Keratinocyte (primary cell): ENCODE data around the gene TNC. TPM values are rescaled to one million over a fixed set of nuclear protein-coding genes. Genes with fewer than 3 reads are reported as not detected.

Experiments used
- DNase-seq: peaks from one replicate; pipeline ENCODE4 v3.0.0-alpha.2; 2011; ENCODE audit warnings: low read depth, missing footprints, low spot score
- FAIRE-seq: peaks from 2 replicates; lab custom pipeline; 2011; peaks lifted over from hg19 to GRCh38; lab: Jason Lieb, UNC
- H2AFZ ChIP-seq: 2 replicates; pipeline ENCODE4 v1.6.0; 2012; ENCODE audit warnings: low read length, control low read depth, inconsistent platforms; ENCODE audit not compliant: control insufficient read depth
- H3K27ac ChIP-seq: 2 replicates; pipeline ENCODE4 v1.5.1; 2011; ENCODE audit warnings: low read length; ENCODE audit not compliant: control insufficient read depth, insufficient read depth
- H3K27me3 ChIP-seq: 3 replicates; pipeline ENCODE4 v1.6.0; 2011; ENCODE audit warnings: low read length; ENCODE audit not compliant: control insufficient read depth, insufficient read depth; ENCODE audit errors: extremely low read depth
- H3K36me3 ChIP-seq, 2 experiments: 2 replicates in 1 of 2; 3 replicates in 1 of 2; pipeline ENCODE4 v1.5.1; 2011; ENCODE audit warnings: low read length in 2 of 2, mild to moderate bottlenecking in 1 of 2; ENCODE audit not compliant: control insufficient read depth in 2 of 2, insufficient read depth in 2 of 2; ENCODE audit errors: extremely low read depth in 1 of 2
- H3K4me1 ChIP-seq: 3 replicates; pipeline ENCODE4 v1.5.1; 2011; ENCODE audit warnings: low read length; ENCODE audit not compliant: control insufficient read depth, insufficient read depth; ENCODE audit errors: extremely low read depth
- H3K4me2 ChIP-seq: 3 replicates; pipeline ENCODE4 v1.6.0; 2011; ENCODE audit warnings: low read depth, low read length; ENCODE audit not compliant: control insufficient read depth, insufficient read depth; ENCODE audit errors: extremely low read depth
- H3K4me3 ChIP-seq, 3 experiments: fragments of 200-600 bp in 1 of 3; sonication (generic) in 1 of 3; 2 replicates in 2 of 3; 3 replicates in 1 of 3; pipeline ENCODE4 v1.5.1; 2011 to 2016; ENCODE audit warnings: low read length in 3 of 3, mild to moderate bottlenecking in 3 of 3, control low read depth in 2 of 3, inconsistent platforms in 1 of 3, low read depth in 1 of 3, mixed read lengths in 1 of 3, mixed run types in 1 of 3, moderate library complexity in 1 of 3; ENCODE audit not compliant: control insufficient read depth in 2 of 3, insufficient read depth in 2 of 3; ENCODE audit errors: extremely low read depth in 1 of 3
- H3K79me2 ChIP-seq: 2 replicates; pipeline ENCODE4 v1.6.0; 2012; ENCODE audit warnings: low read length; ENCODE audit not compliant: control insufficient read depth, insufficient read depth
- H3K9ac ChIP-seq: 3 replicates; pipeline ENCODE4 v1.6.0; 2011; ENCODE audit warnings: low read length; ENCODE audit not compliant: control insufficient read depth, insufficient read depth; ENCODE audit errors: extremely low read depth
- H3K9me1 ChIP-seq: 3 replicates; pipeline ENCODE4 v1.6.0; 2011; ENCODE audit warnings: low read length; ENCODE audit not compliant: control insufficient read depth, insufficient read depth; ENCODE audit errors: extremely low read depth
- H3K9me3 ChIP-seq: 2 replicates; pipeline ENCODE4 v1.5.1; 2012; ENCODE audit warnings: low read depth, low read length; ENCODE audit not compliant: control insufficient read depth
- H4K20me1 ChIP-seq: 3 replicates; pipeline ENCODE4 v1.6.0; 2011; ENCODE audit warnings: low read length; ENCODE audit not compliant: control insufficient read depth, insufficient read depth; ENCODE audit errors: extremely low read depth
- EZH2 ChIP-seq: IDR thresholded peaks from one replicate; pipeline ENCODE4 v1.6.1; 2012; ENCODE audit warnings: inconsistent platforms, mild to moderate bottlenecking, low read length, moderate library complexity
- dilution Hi-C: fragments of 300-500 bp; cut with MboI; formaldehyde crosslinking; loops from one replicate; pipeline ENCODE4 v1.7.0; 2020; ENCODE audit warnings: low sequenced_read_pairs; ENCODE audit not compliant: extremely low pct_ligation_motif_present
- polyA plus RNA-seq, 5 experiments: library from polyadenylated mRNA; depleted of rRNA in 3 of 5; stranded (reverse) in 3 of 5; stranded (forward) in 1 of 5; unstranded in 1 of 5; fragments of >200 nt; gene quantifications; 1 replicate in 1 of 5; 2 replicates in 3 of 5; 3 replicates in 1 of 5; pipeline versions ENCODE4 v1.2.1 to v1.2.3, GENCODE V29; 2011 to 2012; ENCODE audit warnings: missing spikeins in 2 of 5, low read depth in 1 of 5, low replicate concordance in 1 of 5
- TF ChIP-seq, protein P1 (sequence below), 3 experiments: IDR thresholded peaks in 1 of 3; conservative IDR thresholded peaks in 1 of 3; optimal IDR thresholded peaks in 1 of 3; 2 replicates in 2 of 3; 3 replicates in 1 of 3; pipeline versions ENCODE3 to v1.5.1; 2011; ENCODE audit warnings: low read length in 3 of 3, mild to moderate bottlenecking in 3 of 3, moderate library complexity in 2 of 3, control low read depth in 1 of 3, inconsistent platforms in 1 of 3; ENCODE audit not compliant: insufficient read depth in 2 of 3; ENCODE audit errors: extremely low read depth in 1 of 3

TNC gene
- polyA plus RNA-seq, 1 donor (not counting 4 experiments of a cell fraction or from before 2014, with no cell fraction given): 58.7 TPM

DNA sequence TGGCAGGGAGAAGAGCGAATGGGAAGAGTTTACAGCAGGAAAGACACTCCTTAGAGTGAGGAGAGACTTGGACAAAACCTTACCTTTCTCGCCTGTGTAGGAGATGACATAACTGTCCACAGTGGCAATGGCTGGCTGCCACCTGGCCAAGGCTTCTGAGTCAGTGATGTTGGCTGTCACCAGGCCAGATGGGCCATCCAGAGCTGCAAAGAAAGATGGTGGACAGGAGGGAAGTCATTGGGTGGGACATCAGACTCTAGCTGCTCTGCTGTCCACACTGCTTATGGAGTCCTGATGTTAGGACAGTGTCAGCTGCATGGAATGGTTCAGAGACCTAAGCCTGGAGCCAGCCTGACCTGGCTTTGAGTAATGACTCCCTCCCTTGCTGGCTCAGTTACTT is 79.8 kb downstream of the TNC start:
- H3K4me1 ChIP-seq: peaks cover 24% of the 10 kb centered on the region
- H3K36me3 ChIP-seq: peaks cover 0 to 34% of the 10 kb centered on the region in 2 experiments
- H4K20me1 ChIP-seq: no peaks in the 10 kb centered on the region
- H3K9me3 ChIP-seq: no peaks in the 10 kb centered on the region
- H3K27me3 ChIP-seq: no peaks in the 10 kb centered on the region
- H3K4me2 ChIP-seq: no peak overlapping the region
- dilution Hi-C loops: no loop called here
- no peak overlapping the region for H3K4me3 ChIP-seq
- no peaks in the 10 kb centered on the region for H3K9me1 ChIP-seq
- DNase-seq (no peak), FAIRE-seq (no peak)
- TF ChIP-seq EZH2: no peak
- TF ChIP-seq, protein P1, sequence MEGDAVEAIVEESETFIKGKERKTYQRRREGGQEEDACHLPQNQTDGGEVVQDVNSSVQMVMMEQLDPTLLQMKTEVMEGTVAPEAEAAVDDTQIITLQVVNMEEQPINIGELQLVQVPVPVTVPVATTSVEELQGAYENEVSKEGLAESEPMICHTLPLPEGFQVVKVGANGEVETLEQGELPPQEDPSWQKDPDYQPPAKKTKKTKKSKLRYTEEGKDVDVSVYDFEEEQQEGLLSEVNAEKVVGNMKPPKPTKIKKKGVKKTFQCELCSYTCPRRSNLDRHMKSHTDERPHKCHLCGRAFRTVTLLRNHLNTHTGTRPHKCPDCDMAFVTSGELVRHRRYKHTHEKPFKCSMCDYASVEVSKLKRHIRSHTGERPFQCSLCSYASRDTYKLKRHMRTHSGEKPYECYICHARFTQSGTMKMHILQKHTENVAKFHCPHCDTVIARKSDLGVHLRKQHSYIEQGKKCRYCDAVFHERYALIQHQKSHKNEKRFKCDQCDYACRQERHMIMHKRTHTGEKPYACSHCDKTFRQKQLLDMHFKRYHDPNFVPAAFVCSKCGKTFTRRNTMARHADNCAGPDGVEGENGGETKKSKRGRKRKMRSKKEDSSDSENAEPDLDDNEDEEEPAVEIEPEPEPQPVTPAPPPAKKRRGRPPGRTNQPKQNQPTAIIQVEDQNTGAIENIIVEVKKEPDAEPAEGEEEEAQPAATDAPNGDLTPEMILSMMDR (optimal IDR thresholded peaks at IDR 0.05 in 1 of 3, IDR thresholded peaks at IDR 0.05 in 1 of 3, conservative IDR thresholded peaks at IDR 0.05 in 1 of 3; ENCODE audit: extremely low read depth in 1 of 3, insufficient read depth in 2 of 3, low read length in 3 of 3): no peak
- H3K79me2 ChIP-seq: no peaks in the 10 kb centered on the region
- no peak overlapping the region for H3K27ac ChIP-seq
- H3K9ac ChIP-seq: no peak overlapping the region
- H2AFZ ChIP-seq: no peak overlapping the region

DNA sequence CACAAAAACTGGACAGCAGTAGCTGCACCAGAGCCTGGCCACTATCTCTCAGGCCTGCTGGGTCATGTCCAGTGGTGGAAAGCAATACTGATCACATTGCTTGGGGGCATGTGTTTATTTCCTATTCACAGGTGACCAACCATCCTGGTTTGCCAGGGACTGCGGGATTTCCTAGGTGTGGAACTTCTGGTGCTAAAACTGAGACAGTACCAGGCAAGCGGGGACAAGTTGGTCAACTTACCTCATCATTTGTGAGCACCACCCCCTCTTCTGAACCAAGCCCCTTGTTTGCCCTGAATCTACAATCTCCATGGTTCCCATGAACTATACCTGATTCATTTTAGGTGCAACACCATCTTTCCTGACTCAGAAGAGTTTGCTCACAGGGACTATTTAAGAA is 81.3 kb downstream of the TNC start:
- Histone ChIP-seq H3K36me3 (peaks cover 0 to 35% of the 10 kb centered on the region in 2 experiments), H3K4me2 (peak overlapping the region; percentile 37), H3K4me1 (peaks cover 24% of the 10 kb centered on the region), H3K9me1 (no peaks in the 10 kb centered on the region), H3K9ac (peak overlapping the region; percentile 43), H3K79me2 (no peaks in the 10 kb centered on the region), H3K4me3 (no peak overlapping the region), H3K27me3 (no peaks in the 10 kb centered on the region), H3K9me3 (no peaks in the 10 kb centered on the region), H3K27ac (peak overlapping the region; percentile 73), H2AFZ (no peak overlapping the region), H4K20me1 (no peaks in the 10 kb centered on the region)
- dilution Hi-C loops: no loop called here
- DNase-seq (peak; percentile 81), FAIRE-seq (peak; percentile 91)
- TF ChIP-seq, protein P1 (optimal IDR thresholded peaks at IDR 0.05 in 1 of 3, IDR thresholded peaks at IDR 0.05 in 1 of 3, conservative IDR thresholded peaks at IDR 0.05 in 1 of 3; ENCODE audit: extremely low read depth in 1 of 3, insufficient read depth in 2 of 3, low read length in 3 of 3): no peak
- no peak for TF ChIP-seq EZH2
